ENCODE data around the gene GRID1.
"Not testable (repeated sequence)": the region's sequence is repeated elsewhere in the genome, so short reads cannot be mapped to it uniquely, and the experiment has no call there.

Gene GRID1

GRCh38 chr10:86091216-86091615 is 275.4 kb downstream of the GRID1 start:
- Mint-ChIP-seq H3K27me3 (peaks cover 36% of the 10 kb centered on the region), H3K4me3 (no peak overlapping the region), H3K9me3 (no peaks in the 10 kb centered on the region), H3K4me1 (no peaks in the 10 kb centered on the region), H3K27ac (no peak overlapping the region)
- no peak for DNase-seq
- no peak for ATAC-seq

- no peaks in the 10 kb centered on the region for H3K4me1 Mint-ChIP-seq
- H3K27ac Mint-ChIP-seq, result no peak overlapping the region
- no peak overlapping the region for H3K4me3 Mint-ChIP-seq
- DNase-seq, result no peak
- peaks cover 40% of the 10 kb centered on the region for H3K27me3 Mint-ChIP-seq
- no peaks in the 10 kb centered on the region for H3K9me3 Mint-ChIP-seq
- ATAC-seq, result no peak
Measured at GRCh38 chr10:86090807-86091206, 275.8 kb downstream of the GRID1 start.

GRCh38 chr10:86087716-86088115 is 278.9 kb downstream of the GRID1 start:
- no peak overlapping the region for H3K4me3 Mint-ChIP-seq
- no peak overlapping the region for H3K27ac Mint-ChIP-seq
- H3K27me3 Mint-ChIP-seq, result peaks cover 62% of the 10 kb centered on the region
- ATAC-seq (peak; percentile 40), DNase-seq (no peak)
- H3K9me3 Mint-ChIP-seq, result no peaks in the 10 kb centered on the region
- no peaks in the 10 kb centered on the region for H3K4me1 Mint-ChIP-seq

GRCh38 chr10:86086418-86086817 is 280.2 kb downstream of the GRID1 start:
- peak; percentile 23 for ATAC-seq
- H3K9me3 Mint-ChIP-seq, result no peaks in the 10 kb centered on the region
- peaks cover 68% of the 10 kb centered on the region for H3K27me3 Mint-ChIP-seq

GRCh38 chr10:86085686-86086085 is 280.9 kb downstream of the GRID1 start:
- ATAC-seq (no peak), DNase-seq (no peak)
- no peak overlapping the region for H3K27ac Mint-ChIP-seq
- no peaks in the 10 kb centered on the region for H3K4me1 Mint-ChIP-seq
- no peaks in the 10 kb centered on the region for H3K9me3 Mint-ChIP-seq
- H3K27me3 Mint-ChIP-seq, result peaks cover 74% of the 10 kb centered on the region
- H3K4me3 Mint-ChIP-seq, result no peak overlapping the region

More at GRCh38 chr10:86086418-86086817, 280.2 kb downstream of the GRID1 start:
- Mint-ChIP-seq H3K4me3 (no peak overlapping the region), H3K4me1 (no peaks in the 10 kb centered on the region), H3K27ac (no peak overlapping the region)
- DNase-seq, result no peak

GRCh38 chr10:86085136-86085535 is 281.5 kb downstream of the GRID1 start:
- ATAC-seq, result no peak
- Mint-ChIP-seq H3K27ac (no peak overlapping the region), H3K9me3 (no peaks in the 10 kb centered on the region), H3K4me1 (no peaks in the 10 kb centered on the region), H3K4me3 (no peak overlapping the region), H3K27me3 (peaks cover 74% of the 10 kb centered on the region)
- no peak for DNase-seq

GRCh38 chr10:86084585-86084984 is 282.0 kb downstream of the GRID1 start:
- no peak for DNase-seq
- Mint-ChIP-seq H3K4me3 (no peak overlapping the region), H3K27me3 (peaks cover 78% of the 10 kb centered on the region), H3K9me3 (no peaks in the 10 kb centered on the region), H3K4me1 (no peaks in the 10 kb centered on the region), H3K27ac (no peak overlapping the region)
- ATAC-seq, result no peak

- Mint-ChIP-seq H3K9me3 (no peaks in the 10 kb centered on the region), H3K27me3 (peaks cover 74% of the 10 kb centered on the region), H3K4me1 (no peaks in the 10 kb centered on the region), H3K27ac (no peak overlapping the region), H3K4me3 (no peak overlapping the region)
- ATAC-seq (no peak), DNase-seq (no peak)
Measured at GRCh38 chr10:86083664-86084175, 282.9 kb downstream of the GRID1 start.

- Mint-ChIP-seq H3K4me3 (no peak overlapping the region), H3K4me1 (no peaks in the 10 kb centered on the region), H3K9me3 (no peaks in the 10 kb centered on the region), H3K27ac (no peak overlapping the region), H3K27me3 (peaks cover 69% of the 10 kb centered on the region)
- no peak for ATAC-seq
- no peak for DNase-seq
Measured at GRCh38 chr10:86083206-86083605, 283.4 kb downstream of the GRID1 start.

- Mint-ChIP-seq H3K27me3 (peaks cover 62% of the 10 kb centered on the region), H3K9me3 (no peaks in the 10 kb centered on the region), H3K27ac (peak overlapping the region in 1 of 2 donors; percentile 42), H3K4me3 (no peak overlapping the region), H3K4me1 (no peaks in the 10 kb centered on the region)
- ATAC-seq, result no peak
- DNase-seq, result no peak
Measured at GRCh38 chr10:86082556-86082955, 284.0 kb downstream of the GRID1 start.

GRCh38 chr10:86079088-86079487 is 287.5 kb downstream of the GRID1 start:
- no peak for DNase-seq
- H3K4me3 Mint-ChIP-seq, result no peak overlapping the region
- H3K9me3 Mint-ChIP-seq, result peaks cover 0 to 4% of the 10 kb centered on the region in 2 donors
- peaks cover 37% of the 10 kb centered on the region for H3K27me3 Mint-ChIP-seq
- H3K27ac Mint-ChIP-seq, result no peak overlapping the region
- H3K4me1 Mint-ChIP-seq, result no peaks in the 10 kb centered on the region
- peak; percentile 37 for ATAC-seq

GRCh38 chr10:86078639-86079035 is 288.0 kb downstream of the GRID1 start:
- no peak for DNase-seq
- Mint-ChIP-seq H3K27me3 (peaks cover 33% of the 10 kb centered on the region), H3K4me1 (no peaks in the 10 kb centered on the region), H3K9me3 (peaks cover 0 to 4% of the 10 kb centered on the region in 2 donors), H3K4me3 (no peak overlapping the region), H3K27ac (no peak overlapping the region)
- peak; percentile 24 for ATAC-seq

- ATAC-seq, result no peak
- H3K4me3 Mint-ChIP-seq, result no peak overlapping the region
- H3K4me1 Mint-ChIP-seq, result no peaks in the 10 kb centered on the region
- H3K27me3 Mint-ChIP-seq, result peaks cover 31% of the 10 kb centered on the region
- H3K9me3 Mint-ChIP-seq, result peaks cover 0 to 4% of the 10 kb centered on the region in 2 donors
- no peak overlapping the region for H3K27ac Mint-ChIP-seq
- DNase-seq, result no peak
Measured at GRCh38 chr10:86077871-86078638, 288.5 kb downstream of the GRID1 start.

- Mint-ChIP-seq H3K4me3 (no peak overlapping the region), H3K4me1 (no peaks in the 10 kb centered on the region), H3K27me3 (peaks cover 24% of the 10 kb centered on the region), H3K9me3 (peaks cover 0 to 4% of the 10 kb centered on the region in 2 donors), H3K27ac (no peak overlapping the region)
- ATAC-seq (no peak), DNase-seq (no peak)
Measured at GRCh38 chr10:86077271-86077670, 289.3 kb downstream of the GRID1 start.

- not testable (repeated sequence) for H3K9me3 Mint-ChIP-seq, H3K4me3 Mint-ChIP-seq, H3K4me1 Mint-ChIP-seq, DNase-seq, H3K27ac Mint-ChIP-seq, ATAC-seq
- peaks cover 23% of the 10 kb centered on the region for H3K27me3 Mint-ChIP-seq
Measured at GRCh38 chr10:86076497-86076896, 290.1 kb downstream of the GRID1 start.

- ATAC-seq, result no peak
- peaks cover 0 to 4% of the 10 kb centered on the region in 2 donors for H3K9me3 Mint-ChIP-seq
- no peak overlapping the region for H3K4me3 Mint-ChIP-seq
- DNase-seq, result no peak
- H3K4me1 Mint-ChIP-seq, result no peaks in the 10 kb centered on the region
- no peak overlapping the region for H3K27ac Mint-ChIP-seq
- peaks cover 13% of the 10 kb centered on the region for H3K27me3 Mint-ChIP-seq
Measured at GRCh38 chr10:86075512-86075911, 291.1 kb downstream of the GRID1 start.
